Measurements from ENCODE around the gene DIRAS1. TPM values are rescaled to one million over a fixed set of nuclear protein-coding genes. Genes with fewer than 3 reads are reported as not detected.

Gene DIRAS1
- total and polyA plus RNA-seq, 4 donors = 0.01 to 0.09 (median 0.08) TPM; not detected in 1

- H3K4me1 ChIP-seq (ENCODE audit: control insufficient read depth in 4 of 4, insufficient read depth in 4 of 4, low read length in 3 of 4) = no peaks in the 10 kb centered on the region
- no peak overlapping the region for H3K9ac ChIP-seq (ENCODE audit: low read depth in 1 of 2, low read length in 2 of 2)
- H3K27me3 ChIP-seq (ENCODE audit: control insufficient read depth in 4 of 4, insufficient read depth in 4 of 4, low read length in 3 of 4) = peaks cover 0 to 3% (median 0%) of the 10 kb centered on the region in 4 donors
- H3K36me3 ChIP-seq (ENCODE audit: control insufficient read depth in 4 of 4, insufficient read depth in 3 of 4, low read depth in 1 of 4, low read length in 3 of 4) = no peaks in the 10 kb centered on the region
- DNase-seq (ENCODE audit: low spot score) = no peak
- no peak overlapping the region for H3K27ac ChIP-seq (ENCODE audit: low read depth in 1 of 2, low read length in 2 of 2)
- H3K9me3 ChIP-seq (ENCODE audit: control insufficient read depth in 4 of 4, low read length in 3 of 4) = peaks cover 3 to 14% (median 6%) of the 10 kb centered on the region in 4 donors
- H3K4me3 ChIP-seq (ENCODE audit: low read depth in 1 of 3, low read length in 3 of 3) = no peak overlapping the region
- 71% methylated on average over 5 of the region's 5 CpGs for WGBS
- TF ChIP-seq, protein P1, sequence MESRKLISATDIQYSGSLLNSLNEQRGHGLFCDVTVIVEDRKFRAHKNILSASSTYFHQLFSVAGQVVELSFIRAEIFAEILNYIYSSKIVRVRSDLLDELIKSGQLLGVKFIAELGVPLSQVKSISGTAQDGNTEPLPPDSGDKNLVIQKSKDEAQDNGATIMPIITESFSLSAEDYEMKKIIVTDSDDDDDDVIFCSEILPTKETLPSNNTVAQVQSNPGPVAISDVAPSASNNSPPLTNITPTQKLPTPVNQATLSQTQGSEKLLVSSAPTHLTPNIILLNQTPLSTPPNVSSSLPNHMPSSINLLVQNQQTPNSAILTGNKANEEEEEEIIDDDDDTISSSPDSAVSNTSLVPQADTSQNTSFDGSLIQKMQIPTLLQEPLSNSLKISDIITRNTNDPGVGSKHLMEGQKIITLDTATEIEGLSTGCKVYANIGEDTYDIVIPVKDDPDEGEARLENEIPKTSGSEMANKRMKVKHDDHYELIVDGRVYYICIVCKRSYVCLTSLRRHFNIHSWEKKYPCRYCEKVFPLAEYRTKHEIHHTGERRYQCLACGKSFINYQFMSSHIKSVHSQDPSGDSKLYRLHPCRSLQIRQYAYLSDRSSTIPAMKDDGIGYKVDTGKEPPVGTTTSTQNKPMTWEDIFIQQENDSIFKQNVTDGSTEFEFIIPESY (IDR thresholded peaks at IDR 0.05) = no peak
- TF ChIP-seq ATF3 (IDR thresholded peaks at IDR 0.05) (no peak), HNF4A (conservative IDR thresholded peaks at IDR 0.05) (no peak), MAX (IDR thresholded peaks at IDR 0.05) (no peak), HNF4G (IDR thresholded peaks at IDR 0.05) (no peak), JUND (IDR thresholded peaks at IDR 0.05) (no peak), EGR1 (IDR thresholded peaks at IDR 0.05; ENCODE audit: low read depth in 2 of 2) (no peak), GABPA (IDR thresholded peaks at IDR 0.05 in 1 of 2, conservative IDR thresholded peaks at IDR 0.05 in 1 of 2) (no peak)
These were observed 9.3 kb downstream of the DIRAS1 start for GRCh38 chr19:2711875-2712205.

- Histone ChIP-seq H3K4me1 (ENCODE audit: control insufficient read depth in 4 of 4, insufficient read depth in 4 of 4, low read length in 3 of 4) (no peaks in the 10 kb centered on the region), H3K27me3 (ENCODE audit: control insufficient read depth in 4 of 4, insufficient read depth in 4 of 4, low read length in 3 of 4) (peaks cover 0 to 3% (median 0%) of the 10 kb centered on the region in 4 donors), H3K4me3 (ENCODE audit: low read depth in 1 of 3, low read length in 3 of 3) (no peak overlapping the region), H3K36me3 (ENCODE audit: control insufficient read depth in 4 of 4, insufficient read depth in 3 of 4, low read depth in 1 of 4, low read length in 3 of 4) (no peaks in the 10 kb centered on the region), H3K9ac (ENCODE audit: low read depth in 1 of 2, low read length in 2 of 2) (no peak overlapping the region), H3K9me3 (ENCODE audit: control insufficient read depth in 4 of 4, low read length in 3 of 4) (peaks cover 3 to 14% (median 6%) of the 10 kb centered on the region in 4 donors), H3K27ac (ENCODE audit: low read depth in 1 of 2, low read length in 2 of 2) (no peak overlapping the region)
- WGBS = 74% methylated on average over 17 of the region's 17 CpGs
- TF ChIP-seq TAF1 (conservative IDR thresholded peaks at IDR 0.05) (no peak), JUND (IDR thresholded peaks at IDR 0.05) (no peak), FOXA2 (IDR thresholded peaks at IDR 0.05) (no peak), HNF4G (IDR thresholded peaks at IDR 0.05) (no peak)
- TF ChIP-seq, protein P2, sequence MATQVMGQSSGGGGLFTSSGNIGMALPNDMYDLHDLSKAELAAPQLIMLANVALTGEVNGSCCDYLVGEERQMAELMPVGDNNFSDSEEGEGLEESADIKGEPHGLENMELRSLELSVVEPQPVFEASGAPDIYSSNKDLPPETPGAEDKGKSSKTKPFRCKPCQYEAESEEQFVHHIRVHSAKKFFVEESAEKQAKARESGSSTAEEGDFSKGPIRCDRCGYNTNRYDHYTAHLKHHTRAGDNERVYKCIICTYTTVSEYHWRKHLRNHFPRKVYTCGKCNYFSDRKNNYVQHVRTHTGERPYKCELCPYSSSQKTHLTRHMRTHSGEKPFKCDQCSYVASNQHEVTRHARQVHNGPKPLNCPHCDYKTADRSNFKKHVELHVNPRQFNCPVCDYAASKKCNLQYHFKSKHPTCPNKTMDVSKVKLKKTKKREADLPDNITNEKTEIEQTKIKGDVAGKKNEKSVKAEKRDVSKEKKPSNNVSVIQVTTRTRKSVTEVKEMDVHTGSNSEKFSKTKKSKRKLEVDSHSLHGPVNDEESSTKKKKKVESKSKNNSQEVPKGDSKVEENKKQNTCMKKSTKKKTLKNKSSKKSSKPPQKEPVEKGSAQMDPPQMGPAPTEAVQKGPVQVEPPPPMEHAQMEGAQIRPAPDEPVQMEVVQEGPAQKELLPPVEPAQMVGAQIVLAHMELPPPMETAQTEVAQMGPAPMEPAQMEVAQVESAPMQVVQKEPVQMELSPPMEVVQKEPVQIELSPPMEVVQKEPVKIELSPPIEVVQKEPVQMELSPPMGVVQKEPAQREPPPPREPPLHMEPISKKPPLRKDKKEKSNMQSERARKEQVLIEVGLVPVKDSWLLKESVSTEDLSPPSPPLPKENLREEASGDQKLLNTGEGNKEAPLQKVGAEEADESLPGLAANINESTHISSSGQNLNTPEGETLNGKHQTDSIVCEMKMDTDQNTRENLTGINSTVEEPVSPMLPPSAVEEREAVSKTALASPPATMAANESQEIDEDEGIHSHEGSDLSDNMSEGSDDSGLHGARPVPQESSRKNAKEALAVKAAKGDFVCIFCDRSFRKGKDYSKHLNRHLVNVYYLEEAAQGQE (IDR thresholded peaks at IDR 0.05) = no peak
- TF ChIP-seq, protein P1 (IDR thresholded peaks at IDR 0.05) = no peak
- no peak for DNase-seq (ENCODE audit: low spot score)
These were observed 9.8 kb downstream of the DIRAS1 start for GRCh38 chr19:2711172-2711874.

All from liver (tissue), 9 donors.